Adipocyte (in vitro differentiated cells): Measurements from ENCODE around the gene COMMD1.
"Not testable (repeated sequence)": the region's sequence is repeated elsewhere in the genome, so short reads cannot be mapped to it uniquely, and the experiment has no call there.

Experiments used
- DNase-seq: peaks from one replicate; pipeline ENCODE4 v3.0.0-alpha.2; 2015; ENCODE audit warnings: low read depth
- H3K27me3 ChIP-seq: replicated peaks from 2 replicates; pipeline ENCODE4 v1.7.0; 2013; ENCODE audit warnings: mild to moderate bottlenecking, low read length, moderate library complexity; ENCODE audit not compliant: control insufficient read depth, insufficient read depth
- H3K36me3 ChIP-seq: 2 replicates; pipeline ENCODE4 v1.7.0; 2013; ENCODE audit warnings: low read length, mild to moderate bottlenecking, moderate library complexity; ENCODE audit not compliant: control insufficient read depth, insufficient read depth, severe bottlenecking
- H3K4me1 ChIP-seq: 2 replicates; pipeline ENCODE4 v1.7.0; 2013; ENCODE audit warnings: mild to moderate bottlenecking, low read length, moderate library complexity; ENCODE audit not compliant: control insufficient read depth, insufficient read depth
- H3K4me3 ChIP-seq: 2 replicates; pipeline ENCODE4 v1.7.0; 2013; ENCODE audit warnings: mild to moderate bottlenecking, low read length, moderate library complexity
- H3K9ac ChIP-seq: 2 replicates; pipeline ENCODE4 v1.7.0; 2013; ENCODE audit warnings: mild to moderate bottlenecking, low read length, moderate library complexity
- H3K9me3 ChIP-seq: 2 replicates; pipeline ENCODE4 v1.7.0; 2013; ENCODE audit warnings: mild to moderate bottlenecking, low read length, moderate library complexity; ENCODE audit not compliant: control insufficient read depth

The COMMD1 gene

GRCh38 chr2:61887717-61888266, 17.7 kb upstream of the COMMD1 start:
- H3K4me1 ChIP-seq, result peaks cover 20% of the 10 kb centered on the region
- H3K36me3 ChIP-seq, result peaks cover 17% of the 10 kb centered on the region
- no peaks in the 10 kb centered on the region for H3K9me3 ChIP-seq
- peak; percentile 69 for DNase-seq
- H3K27me3 ChIP-seq, result no peaks in the 10 kb centered on the region
- H3K4me3 ChIP-seq, result peak overlapping the region; percentile 96
- peak overlapping the region; percentile 92 for H3K9ac ChIP-seq

GRCh38 chr2:61888267-61889055, 17.0 kb upstream of the COMMD1 start, which contains the start of gene CCT4:
Gene CCT4, minus strand, starts transcription at chr2:61888656. Its CDS starts 149 bp downstream, at chr2:61888507.
- H3K36me3 ChIP-seq, result peaks cover 11% of the 10 kb centered on the region
- DNase-seq, result peak; percentile 91

GRCh38 chr2:61898810-61899209, 6.7 kb upstream of the COMMD1 start:
- H3K9ac ChIP-seq, result no peak overlapping the region
- H3K27me3 ChIP-seq, result no peaks in the 10 kb centered on the region
- H3K4me3 ChIP-seq, result no peak overlapping the region
- DNase-seq, result peak; percentile 46
- no peaks in the 10 kb centered on the region for H3K36me3 ChIP-seq
- H3K9me3 ChIP-seq, result no peaks in the 10 kb centered on the region
- no peaks in the 10 kb centered on the region for H3K4me1 ChIP-seq

More at GRCh38 chr2:61888267-61889055, 17.0 kb upstream of the COMMD1 start, which contains the start of gene CCT4:
- no peaks in the 10 kb centered on the region for H3K27me3 ChIP-seq
- peak within 1 kb of the TSS; percentile 92 for H3K9ac ChIP-seq
- peaks cover 20% of the 10 kb centered on the region for H3K4me1 ChIP-seq
- H3K4me3 ChIP-seq, result peak within 1 kb of the TSS; percentile 96
- no peaks in the 10 kb centered on the region for H3K9me3 ChIP-seq

- no peaks in the 10 kb centered on the region for H3K36me3 ChIP-seq
- H3K4me3 ChIP-seq, result no peak overlapping the region
- H3K9ac ChIP-seq, result no peak overlapping the region
- H3K9me3 ChIP-seq, result no peaks in the 10 kb centered on the region
- DNase-seq, result no peak
- peaks cover 4% of the 10 kb centered on the region for H3K4me1 ChIP-seq
- no peaks in the 10 kb centered on the region for H3K27me3 ChIP-seq
These were observed 5.2 kb upstream of the COMMD1 start for GRCh38 chr2:61900281-61900680.

- no peaks in the 10 kb centered on the region for H3K9me3 ChIP-seq
- H3K27me3 ChIP-seq, result no peaks in the 10 kb centered on the region
- peak overlapping the region; percentile 97 for H3K9ac ChIP-seq
- peak overlapping the region; percentile 98 for H3K4me3 ChIP-seq
- peaks cover 11% of the 10 kb centered on the region for H3K4me1 ChIP-seq
- DNase-seq, result no peak
- no peaks in the 10 kb centered on the region for H3K36me3 ChIP-seq
These were observed 654 bp downstream of the COMMD1 start for GRCh38 chr2:61906186-61906470.

- Histone ChIP-seq H3K36me3 (no peaks in the 10 kb centered on the region), H3K4me1 (peaks cover 11% of the 10 kb centered on the region), H3K27me3 (no peaks in the 10 kb centered on the region), H3K9ac (no peak overlapping the region), H3K4me3 (no peak overlapping the region), H3K9me3 (no peaks in the 10 kb centered on the region)
- DNase-seq, result no peak
These were observed 3.6 kb downstream of the COMMD1 start for GRCh38 chr2:61909116-61909515.

- Histone ChIP-seq H3K36me3 (no peaks in the 10 kb centered on the region), H3K4me3 (no peak overlapping the region), H3K9ac (no peak overlapping the region), H3K4me1 (peaks cover 7% of the 10 kb centered on the region), H3K27me3 (no peaks in the 10 kb centered on the region), H3K9me3 (no peaks in the 10 kb centered on the region)
- DNase-seq, result peak; percentile 49
These were observed 5.1 kb downstream of the COMMD1 start for GRCh38 chr2:61910603-61911002.

GRCh38 chr2:61911510-61911909, 6.0 kb downstream of the COMMD1 start:
- Histone ChIP-seq H3K36me3 (no peaks in the 10 kb centered on the region), H3K9me3 (no peaks in the 10 kb centered on the region), H3K4me3 (no peak overlapping the region), H3K4me1 (peaks cover 3% of the 10 kb centered on the region), H3K9ac (no peak overlapping the region), H3K27me3 (no peaks in the 10 kb centered on the region)
- DNase-seq, result no peak

- not testable (repeated sequence) for DNase-seq, H3K27me3 ChIP-seq, H3K9ac ChIP-seq, H3K4me3 ChIP-seq, H3K9me3 ChIP-seq, H3K36me3 ChIP-seq, H3K4me1 ChIP-seq
These were observed 9.3 kb downstream of the COMMD1 start for GRCh38 chr2:61914794-61915193.

- H3K36me3 ChIP-seq, result no peaks in the 10 kb centered on the region
- H3K4me1 ChIP-seq, result peaks cover 9% of the 10 kb centered on the region
- no peak overlapping the region for H3K4me3 ChIP-seq
- H3K27me3 ChIP-seq, result no peaks in the 10 kb centered on the region
- H3K9me3 ChIP-seq, result no peaks in the 10 kb centered on the region
- H3K9ac ChIP-seq, result no peak overlapping the region
- DNase-seq, result no peak
These were observed 15.1 kb downstream of the COMMD1 start for GRCh38 chr2:61920548-61920947.

- peak; percentile 7 for DNase-seq
- H3K36me3 ChIP-seq, result no peaks in the 10 kb centered on the region
- H3K27me3 ChIP-seq, result no peaks in the 10 kb centered on the region
- H3K9me3 ChIP-seq, result no peaks in the 10 kb centered on the region
- H3K4me1 ChIP-seq, result peaks cover 9% of the 10 kb centered on the region
- H3K9ac ChIP-seq, result no peak overlapping the region
- H3K4me3 ChIP-seq, result no peak overlapping the region
These were observed 17.2 kb downstream of the COMMD1 start for GRCh38 chr2:61922714-61923113.
